Fibroblast of lung (primary cell): ENCODE measurements around the gene NASP. TPM values are rescaled to one million over a fixed set of nuclear protein-coding genes. Genes with fewer than 3 reads are reported as not detected.
A peak's percentile ranks its signal among the peaks of the same experiment; 100 is the strongest.

Experiments
- DNase-seq, 2 donors: peaks; one replicate each; pipeline versions ENCODE4 v3.0.0 to v3.0.0-alpha.2; 2010; ENCODE audit warnings: low read depth in 2 of 2
- H2AFZ ChIP-seq: 2 replicates; pipeline ENCODE4 v1.5.1; 2012; ENCODE audit warnings: low read length, control low read depth, inconsistent platforms
- H3K27ac ChIP-seq: 2 replicates; pipeline ENCODE4 v1.5.1; 2011; ENCODE audit warnings: low read length, control low read depth; ENCODE audit not compliant: insufficient read depth
- H3K27me3 ChIP-seq: 2 replicates; pipeline ENCODE4 v1.5.1; 2011; ENCODE audit warnings: mild to moderate bottlenecking, low read length; ENCODE audit not compliant: control insufficient read depth, insufficient read depth
- H3K36me3 ChIP-seq: 2 replicates; pipeline ENCODE4 v1.5.1; 2011; ENCODE audit warnings: low read length; ENCODE audit not compliant: control insufficient read depth, insufficient read depth
- H3K4me1 ChIP-seq: 2 replicates; pipeline ENCODE4 v1.5.1; 2011; ENCODE audit warnings: low read length; ENCODE audit not compliant: control insufficient read depth, insufficient read depth; ENCODE audit errors: extremely low read depth
- H3K4me2 ChIP-seq: 2 replicates; pipeline ENCODE4 v1.5.1; 2011; ENCODE audit warnings: low read length, control low read depth; ENCODE audit not compliant: insufficient read depth; ENCODE audit errors: extremely low read depth
- H3K4me3 ChIP-seq, 4 experiments: fragments of 200-600 bp in 1 of 4; sonication (generic) in 1 of 4; replicated peaks in 1 of 4; 2 replicates each; pipeline ENCODE4 v1.5.1; 2011 to 2016; ENCODE audit warnings: low read length in 4 of 4, low read depth in 3 of 4, mild to moderate bottlenecking in 3 of 4, control low read depth in 2 of 4, inconsistent platforms in 1 of 4, mixed read lengths in 1 of 4; ENCODE audit not compliant: insufficient read depth in 1 of 4; ENCODE audit errors: control extremely low read depth in 1 of 4
- H3K79me2 ChIP-seq: 2 replicates; pipeline ENCODE4 v1.5.1; 2012; ENCODE audit warnings: mild to moderate bottlenecking, low read length, inconsistent platforms; ENCODE audit not compliant: control insufficient read depth, insufficient read depth
- H3K9ac ChIP-seq: 2 replicates; pipeline ENCODE4 v1.5.1; 2011; ENCODE audit warnings: mild to moderate bottlenecking, low read length, control low read depth; ENCODE audit not compliant: insufficient read depth
- H3K9me3 ChIP-seq: 2 replicates; pipeline ENCODE4 v1.5.1; 2012; ENCODE audit warnings: low read depth, low read length; ENCODE audit not compliant: control insufficient read depth, insufficient read depth
- H4K20me1 ChIP-seq: 2 replicates; pipeline ENCODE4 v1.5.1; 2011; ENCODE audit warnings: low read length; ENCODE audit not compliant: control insufficient read depth, insufficient read depth; ENCODE audit errors: extremely low read depth
- EZH2 ChIP-seq: IDR thresholded peaks from 2 replicates; pipeline ENCODE4 v1.5.1; 2012; ENCODE audit warnings: low read length, control low read depth, mild to moderate bottlenecking; ENCODE audit errors: missing control alignments
- polyA plus RNA-seq, 2 donors: library from polyadenylated mRNA; depleted of rRNA in 1 of 2; stranded (reverse) in 1 of 2; unstranded in 1 of 2; fragments of >200 nt; gene quantifications; 2 replicates each; pipeline ENCODE4 v1.2.1, GENCODE V29; 2011 to 2012; ENCODE audit warnings: missing spikeins in 1 of 2
- total RNA-seq: library from RNA; depleted of rRNA; stranded (reverse); fragments of >200 nt; gene quantifications from 2 replicates; pipeline ENCODE4 v1.2.1, GENCODE V29; 2014
- TF ChIP-seq, protein P1 (sequence below), 2 donors: IDR thresholded peaks in 1 of 2; conservative IDR thresholded peaks in 1 of 2; 1 replicate in 1 of 2; 2 replicates in 1 of 2; pipeline ENCODE4 v1.5.1; 2011 to 2012; ENCODE audit warnings: low read length in 2 of 2, control low read depth in 1 of 2, inconsistent platforms in 1 of 2, low read depth in 1 of 2, mild to moderate bottlenecking in 1 of 2

Gene NASP
- total and polyA plus RNA-seq, 2 donors (not counting 1 experiment from before 2014, with no cell fraction given): 30.9 to 54.1 TPM

- no peak overlapping the region for H3K27ac ChIP-seq
- no peaks in the 10 kb centered on the region for H3K9me3 ChIP-seq
- H3K27me3 ChIP-seq: no peaks in the 10 kb centered on the region
- H3K4me2 ChIP-seq: no peak overlapping the region
- TF ChIP-seq, protein P1, sequence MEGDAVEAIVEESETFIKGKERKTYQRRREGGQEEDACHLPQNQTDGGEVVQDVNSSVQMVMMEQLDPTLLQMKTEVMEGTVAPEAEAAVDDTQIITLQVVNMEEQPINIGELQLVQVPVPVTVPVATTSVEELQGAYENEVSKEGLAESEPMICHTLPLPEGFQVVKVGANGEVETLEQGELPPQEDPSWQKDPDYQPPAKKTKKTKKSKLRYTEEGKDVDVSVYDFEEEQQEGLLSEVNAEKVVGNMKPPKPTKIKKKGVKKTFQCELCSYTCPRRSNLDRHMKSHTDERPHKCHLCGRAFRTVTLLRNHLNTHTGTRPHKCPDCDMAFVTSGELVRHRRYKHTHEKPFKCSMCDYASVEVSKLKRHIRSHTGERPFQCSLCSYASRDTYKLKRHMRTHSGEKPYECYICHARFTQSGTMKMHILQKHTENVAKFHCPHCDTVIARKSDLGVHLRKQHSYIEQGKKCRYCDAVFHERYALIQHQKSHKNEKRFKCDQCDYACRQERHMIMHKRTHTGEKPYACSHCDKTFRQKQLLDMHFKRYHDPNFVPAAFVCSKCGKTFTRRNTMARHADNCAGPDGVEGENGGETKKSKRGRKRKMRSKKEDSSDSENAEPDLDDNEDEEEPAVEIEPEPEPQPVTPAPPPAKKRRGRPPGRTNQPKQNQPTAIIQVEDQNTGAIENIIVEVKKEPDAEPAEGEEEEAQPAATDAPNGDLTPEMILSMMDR (conservative IDR thresholded peaks at IDR 0.05 in 1 of 2, IDR thresholded peaks at IDR 0.05 in 1 of 2; ENCODE audit: low read depth in 1 of 2, low read length in 2 of 2): no peak
- TF ChIP-seq EZH2: no peak
- no peaks in the 10 kb centered on the region for H3K4me1 ChIP-seq
- H3K9ac ChIP-seq: no peak overlapping the region
- no peak overlapping the region for H3K4me3 ChIP-seq
- H3K36me3 ChIP-seq: no peaks in the 10 kb centered on the region
- no peaks in the 10 kb centered on the region for H4K20me1 ChIP-seq
- peak in 1 of 2 donors; percentile 28 for DNase-seq
- no peaks in the 10 kb centered on the region for H3K79me2 ChIP-seq
- H2AFZ ChIP-seq: peak overlapping the region; percentile 54
Measured at GRCh38 chr1:45543581-45544417, 40.0 kb upstream of the NASP start.

DNA sequence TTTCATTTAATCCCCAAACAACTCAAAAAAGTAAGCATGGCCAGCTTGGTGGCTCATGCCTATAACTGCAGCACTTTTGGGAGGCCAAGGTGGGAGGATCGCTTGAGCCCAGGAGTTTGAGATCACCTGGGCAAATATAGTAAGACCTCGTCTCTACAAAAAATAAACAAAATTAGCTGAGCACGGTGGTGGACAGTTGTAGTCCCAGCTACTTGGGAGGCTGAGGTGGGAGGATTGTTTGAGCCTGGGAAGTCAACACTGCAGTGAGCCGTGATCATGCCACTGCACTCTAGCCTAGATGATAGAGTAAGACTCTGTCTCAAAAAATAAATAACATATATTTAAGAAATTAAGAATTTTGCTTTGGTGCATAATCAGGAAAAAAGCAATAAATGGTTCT lies 39.3 kb upstream of the NASP start:
- TF ChIP-seq EZH2: no peak
- TF ChIP-seq, protein P1 (conservative IDR thresholded peaks at IDR 0.05 in 1 of 2, IDR thresholded peaks at IDR 0.05 in 1 of 2; ENCODE audit: low read depth in 1 of 2, low read length in 2 of 2): no peak

DNA sequence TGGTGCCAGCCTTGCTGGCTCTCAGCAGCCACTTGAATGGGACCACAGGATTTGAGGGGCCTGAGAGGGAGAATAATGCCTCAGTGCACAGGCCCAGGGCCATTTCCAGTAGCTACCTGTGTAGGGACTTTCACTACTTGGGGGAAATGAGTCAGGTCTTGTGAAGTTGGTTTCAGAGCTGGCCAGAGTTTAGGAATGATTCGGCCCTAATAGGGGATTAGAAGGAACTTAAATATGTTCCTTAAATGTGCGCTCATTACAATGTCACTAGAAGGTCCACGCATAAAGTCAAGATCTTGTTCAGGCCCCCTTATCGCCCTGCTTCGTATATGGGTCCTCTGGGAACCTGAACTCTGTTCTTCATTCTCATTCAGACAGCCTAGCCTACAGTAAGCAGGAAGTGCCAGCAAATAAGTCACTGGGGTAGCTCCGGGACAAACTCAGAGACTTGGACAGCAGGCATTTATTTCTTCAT lies 38.8 kb upstream of the NASP start:
- Histone ChIP-seq H3K79me2 (no peaks in the 10 kb centered on the region), H3K4me2 (no peak overlapping the region), H4K20me1 (no peaks in the 10 kb centered on the region), H3K4me1 (no peaks in the 10 kb centered on the region), H3K36me3 (no peaks in the 10 kb centered on the region), H3K4me3 (no peak overlapping the region), H3K9me3 (no peaks in the 10 kb centered on the region), H3K27ac (no peak overlapping the region), H2AFZ (no peak overlapping the region), H3K27me3 (no peaks in the 10 kb centered on the region), H3K9ac (no peak overlapping the region)
- no peak for DNase-seq
- TF ChIP-seq, protein P1 (conservative IDR thresholded peaks at IDR 0.05 in 1 of 2, IDR thresholded peaks at IDR 0.05 in 1 of 2; ENCODE audit: low read depth in 1 of 2, low read length in 2 of 2): no peak
- TF ChIP-seq EZH2: no peak

More for the DNA sequence above, 39.3 kb upstream of the NASP start:
- Histone ChIP-seq H3K36me3 (no peaks in the 10 kb centered on the region), H3K4me3 (no peak overlapping the region), H3K9me3 (no peaks in the 10 kb centered on the region), H3K27me3 (no peaks in the 10 kb centered on the region), H3K9ac (no peak overlapping the region), H3K27ac (no peak overlapping the region), H3K79me2 (no peaks in the 10 kb centered on the region), H3K4me1 (no peaks in the 10 kb centered on the region), H3K4me2 (no peak overlapping the region), H4K20me1 (no peaks in the 10 kb centered on the region), H2AFZ (no peak overlapping the region)
- DNase-seq: no peak
